ENCODE data around the gene RGP1.

GRCh38 chr9:35732185-35732799 is 16.8 kb upstream of the RGP1 start, which contains the start of the genes CREB3 and TLN1:
- peak; percentile 65 for TF ChIP-seq CTCF (conservative IDR thresholded peaks at IDR 0.05; ENCODE audit: low read length)
- no peak for TF ChIP-seq EZH2phosphoT487 (IDR thresholded peaks at IDR 0.05; ENCODE audit: borderline replicate concordance, low read depth, low read length)
